WTC11 (cell line): Measurements from ENCODE around the gene PTPRU. TPM values are rescaled to one million over a fixed set of nuclear protein-coding genes. Genes with fewer than 3 reads are reported as not detected.

ENCODE experiments used
- ATAC-seq: fragments of 200-7000 bp; cut with Tn5 transposase; 2 replicates; pipeline ENCODE4 v1.10.0; 2021; ENCODE audit warnings: mild to moderate bottlenecking, moderate library complexity
- CTCF ChIA-PET: fragments of 300-600 bp; sonication (Branson Sonifier 250); formaldehyde crosslinking; loops from one replicate; lab custom pipeline; 2021; ENCODE audit warnings: antibody characterized with exemption; lab: Charles Lee
- POLR2A ChIA-PET: fragments of 350-600 bp; sonication (Branson Sonifier 250); formaldehyde crosslinking; loops from one replicate; lab custom pipeline; 2021; ENCODE audit warnings: antibody characterized with exemption; lab: Charles Lee
- DNase-seq: peaks from one replicate; pipeline ENCODE4 v3.0.0; 2021; ENCODE audit warnings: low spot score
- H3K27ac Mint-ChIP-seq: 2 replicates; pipeline ENCODE4 v1.8.0; 2021; ENCODE audit warnings: mixed read lengths
- H3K27me3 Mint-ChIP-seq: 2 replicates; pipeline ENCODE4 v1.8.0; 2021; ENCODE audit warnings: low read depth, mild to moderate bottlenecking, moderate library complexity, mixed read lengths
- H3K36me3 Mint-ChIP-seq: 2 replicates; pipeline ENCODE4 v1.8.0; 2021; ENCODE audit warnings: mixed read lengths
- H3K4me1 Mint-ChIP-seq: 2 replicates; pipeline ENCODE4 v1.8.0; 2022; ENCODE audit warnings: mixed read lengths
- H3K4me3 Mint-ChIP-seq: 2 replicates; pipeline ENCODE4 v1.8.0; 2021; ENCODE audit warnings: mild to moderate bottlenecking, moderate library complexity, mixed read lengths
- H3K9me3 Mint-ChIP-seq: 2 replicates; pipeline ENCODE4 v1.8.0; 2021; ENCODE audit warnings: mixed read lengths
- CBFB ChIP-seq: sonication (generic); formaldehyde crosslinking; IDR thresholded peaks from 2 replicates; pipeline ENCODE4 v1.8.1; 2022; ENCODE audit warnings: mild to moderate bottlenecking, low read depth, missing genetic modification reagents
- CREM ChIP-seq: sonication (generic); formaldehyde crosslinking; IDR thresholded peaks from 2 replicates; pipeline ENCODE4 v1.8.1; 2022; ENCODE audit warnings: mild to moderate bottlenecking, missing genetic modification reagents, moderate library complexity
- EMX1 ChIP-seq: fragments of 250-450 bp; sonication (Bioruptor Pico); IDR thresholded peaks from 2 replicates; pipeline ENCODE4 v1.8.0; 2021; ENCODE audit warnings: mild to moderate bottlenecking
- GRHL2 ChIP-seq: fragments of 250-450 bp; sonication (Bioruptor Pico); IDR thresholded peaks from 2 replicates; pipeline ENCODE4 v1.8.0; 2022; ENCODE audit warnings: mild to moderate bottlenecking, moderate library complexity; ENCODE audit not compliant: insufficient replicate concordance, severe bottlenecking
- GTF2I ChIP-seq: fragments of 250-450 bp; sonication (Bioruptor Pico); conservative IDR thresholded peaks from 2 replicates; pipeline ENCODE4 v1.4.0; 2021; ENCODE audit warnings: mild to moderate bottlenecking
- JUN ChIP-seq: sonication (generic); formaldehyde crosslinking; IDR thresholded peaks from 2 replicates; pipeline ENCODE4 v1.8.0; 2023; ENCODE audit warnings: mild to moderate bottlenecking, missing genetic modification reagents
- MYBL2 ChIP-seq: sonication (generic); formaldehyde crosslinking; IDR thresholded peaks from 2 replicates; pipeline ENCODE4 v1.8.1; 2023; ENCODE audit warnings: mild to moderate bottlenecking, moderate library complexity, missing genetic modification reagents
- NFATC4 ChIP-seq: fragments of 250-450 bp; sonication (Bioruptor Pico); IDR thresholded peaks from 2 replicates; pipeline ENCODE4 v1.9.0; 2021; ENCODE audit warnings: mild to moderate bottlenecking
- NFYB ChIP-seq: sonication (generic); formaldehyde crosslinking; conservative IDR thresholded peaks from 2 replicates; pipeline ENCODE4 v1.8.0; 2022; ENCODE audit warnings: low read depth, missing genetic modification reagents
- NR3C1 ChIP-seq: sonication (generic); formaldehyde crosslinking; conservative IDR thresholded peaks from 2 replicates; pipeline ENCODE4 v1.8.1; 2023; ENCODE audit warnings: low read depth, mild to moderate bottlenecking, missing genetic modification reagents
- ZNF121 ChIP-seq: sonication (generic); formaldehyde crosslinking; IDR thresholded peaks from 2 replicates; pipeline ENCODE4 v1.8.0; 2023; ENCODE audit warnings: missing genetic modification reagents
- ZNF138 ChIP-seq: sonication (generic); formaldehyde crosslinking; conservative IDR thresholded peaks from 2 replicates; pipeline ENCODE4 v1.8.1; 2022; ENCODE audit warnings: mild to moderate bottlenecking, moderate library complexity, missing genetic modification reagents
- ZNF219 ChIP-seq: sonication (generic); formaldehyde crosslinking; IDR thresholded peaks from 2 replicates; pipeline ENCODE4 v1.8.0; 2023; ENCODE audit warnings: missing genetic modification reagents, mild to moderate bottlenecking, borderline replicate concordance
- ZNF263 ChIP-seq: sonication (generic); formaldehyde crosslinking; IDR thresholded peaks from 2 replicates; pipeline ENCODE4 v1.8.1; 2022; ENCODE audit warnings: low read depth, mild to moderate bottlenecking, moderate library complexity, missing genetic modification reagents
- ZNF423 ChIP-seq: fragments of 250-450 bp; sonication (Bioruptor Pico); IDR thresholded peaks from 2 replicates; pipeline ENCODE4 v2.1.2; 2022; ENCODE audit warnings: mild to moderate bottlenecking, moderate library complexity
- total RNA-seq: library from RNA; stranded (reverse); gene quantifications from 3 replicates; pipeline ENCODE4 v1.2.3, GENCODE V29; 2021
- TF ChIP-seq, protein P1 (sequence below): sonication (generic); formaldehyde crosslinking; IDR thresholded peaks from 2 replicates; pipeline ENCODE4 v1.8.1; 2023; ENCODE audit warnings: mild to moderate bottlenecking, missing genetic modification reagents, borderline replicate concordance
- TF ChIP-seq, protein P2 (sequence below): sonication (generic); formaldehyde crosslinking; IDR thresholded peaks from 2 replicates; pipeline ENCODE4 v1.8.1; 2023; ENCODE audit warnings: mild to moderate bottlenecking, missing genetic modification reagents
- TF ChIP-seq, protein P3 (sequence below): sonication (generic); formaldehyde crosslinking; IDR thresholded peaks from 2 replicates; pipeline ENCODE4 v1.8.0; 2022; ENCODE audit warnings: missing genetic modification reagents
- TF ChIP-seq, protein P4 (sequence below): sonication (generic); formaldehyde crosslinking; IDR thresholded peaks from 2 replicates; pipeline ENCODE4 v1.8.1; 2023; ENCODE audit warnings: mild to moderate bottlenecking, missing genetic modification reagents, moderate library complexity

PTPRU gene
- total RNA-seq, 1 experiment from 2014 or later = 75.4 TPM

- ChIA-PET POLR2A (no interaction called here), CTCF (interaction anchor here (1.0 to 5.1 kb wide), 5 partner anchors 10 to 74 kb away, joined by 3 to 50 read pairs (median 7); no protein-coding TSS in a partner anchor)
- Mint-ChIP-seq H3K9me3 (peaks cover 4% of the 10 kb centered on the region), H3K36me3 (no peaks in the 10 kb centered on the region), H3K4me3 (no peak overlapping the region), H3K4me1 (peaks cover 33% of the 10 kb centered on the region), H3K27me3 (peaks cover 5% of the 10 kb centered on the region; the same call in 1 of the 2 replicates), H3K27ac (no peak overlapping the region)
- 0 out of 2 replicates have a peak, but pooled peaks have one; percentile 15 for ATAC-seq
- no peak for DNase-seq
- no peak for TF ChIP-seq NFATC4 (CRISPR knock-in tag)
- TF ChIP-seq ZNF138 (CRISPR knock-in tag) = no peak
- TF ChIP-seq CBFB (CRISPR knock-in tag) = no peak
- no peak for TF ChIP-seq GRHL2 (CRISPR knock-in tag)
- TF ChIP-seq JUN = no peak
- TF ChIP-seq GTF2I (CRISPR knock-in tag) = no peak
- no peak for TF ChIP-seq NFYB (CRISPR knock-in tag)
- no peak for TF ChIP-seq CREM (CRISPR knock-in tag)
- TF ChIP-seq, protein P1, sequence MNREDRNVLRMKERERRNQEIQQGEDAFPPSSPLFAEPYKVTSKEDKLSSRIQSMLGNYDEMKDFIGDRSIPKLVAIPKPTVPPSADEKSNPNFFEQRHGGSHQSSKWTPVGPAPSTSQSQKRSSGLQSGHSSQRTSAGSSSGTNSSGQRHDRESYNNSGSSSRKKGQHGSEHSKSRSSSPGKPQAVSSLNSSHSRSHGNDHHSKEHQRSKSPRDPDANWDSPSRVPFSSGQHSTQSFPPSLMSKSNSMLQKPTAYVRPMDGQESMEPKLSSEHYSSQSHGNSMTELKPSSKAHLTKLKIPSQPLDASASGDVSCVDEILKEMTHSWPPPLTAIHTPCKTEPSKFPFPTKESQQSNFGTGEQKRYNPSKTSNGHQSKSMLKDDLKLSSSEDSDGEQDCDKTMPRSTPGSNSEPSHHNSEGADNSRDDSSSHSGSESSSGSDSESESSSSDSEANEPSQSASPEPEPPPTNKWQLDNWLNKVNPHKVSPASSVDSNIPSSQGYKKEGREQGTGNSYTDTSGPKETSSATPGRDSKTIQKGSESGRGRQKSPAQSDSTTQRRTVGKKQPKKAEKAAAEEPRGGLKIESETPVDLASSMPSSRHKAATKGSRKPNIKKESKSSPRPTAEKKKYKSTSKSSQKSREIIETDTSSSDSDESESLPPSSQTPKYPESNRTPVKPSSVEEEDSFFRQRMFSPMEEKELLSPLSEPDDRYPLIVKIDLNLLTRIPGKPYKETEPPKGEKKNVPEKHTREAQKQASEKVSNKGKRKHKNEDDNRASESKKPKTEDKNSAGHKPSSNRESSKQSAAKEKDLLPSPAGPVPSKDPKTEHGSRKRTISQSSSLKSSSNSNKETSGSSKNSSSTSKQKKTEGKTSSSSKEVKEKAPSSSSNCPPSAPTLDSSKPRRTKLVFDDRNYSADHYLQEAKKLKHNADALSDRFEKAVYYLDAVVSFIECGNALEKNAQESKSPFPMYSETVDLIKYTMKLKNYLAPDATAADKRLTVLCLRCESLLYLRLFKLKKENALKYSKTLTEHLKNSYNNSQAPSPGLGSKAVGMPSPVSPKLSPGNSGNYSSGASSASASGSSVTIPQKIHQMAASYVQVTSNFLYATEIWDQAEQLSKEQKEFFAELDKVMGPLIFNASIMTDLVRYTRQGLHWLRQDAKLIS = no peak
- no peak for TF ChIP-seq ZNF219
- no peak for TF ChIP-seq MYBL2 (CRISPR knock-in tag)
- TF ChIP-seq, protein P2, sequence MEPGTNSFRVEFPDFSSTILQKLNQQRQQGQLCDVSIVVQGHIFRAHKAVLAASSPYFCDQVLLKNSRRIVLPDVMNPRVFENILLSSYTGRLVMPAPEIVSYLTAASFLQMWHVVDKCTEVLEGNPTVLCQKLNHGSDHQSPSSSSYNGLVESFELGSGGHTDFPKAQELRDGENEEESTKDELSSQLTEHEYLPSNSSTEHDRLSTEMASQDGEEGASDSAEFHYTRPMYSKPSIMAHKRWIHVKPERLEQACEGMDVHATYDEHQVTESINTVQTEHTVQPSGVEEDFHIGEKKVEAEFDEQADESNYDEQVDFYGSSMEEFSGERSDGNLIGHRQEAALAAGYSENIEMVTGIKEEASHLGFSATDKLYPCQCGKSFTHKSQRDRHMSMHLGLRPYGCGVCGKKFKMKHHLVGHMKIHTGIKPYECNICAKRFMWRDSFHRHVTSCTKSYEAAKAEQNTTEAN (CRISPR knock-in tag) = no peak
Measured at GRCh38 chr1:29341936-29342335, 105.6 kb downstream of the PTPRU start.

DNA sequence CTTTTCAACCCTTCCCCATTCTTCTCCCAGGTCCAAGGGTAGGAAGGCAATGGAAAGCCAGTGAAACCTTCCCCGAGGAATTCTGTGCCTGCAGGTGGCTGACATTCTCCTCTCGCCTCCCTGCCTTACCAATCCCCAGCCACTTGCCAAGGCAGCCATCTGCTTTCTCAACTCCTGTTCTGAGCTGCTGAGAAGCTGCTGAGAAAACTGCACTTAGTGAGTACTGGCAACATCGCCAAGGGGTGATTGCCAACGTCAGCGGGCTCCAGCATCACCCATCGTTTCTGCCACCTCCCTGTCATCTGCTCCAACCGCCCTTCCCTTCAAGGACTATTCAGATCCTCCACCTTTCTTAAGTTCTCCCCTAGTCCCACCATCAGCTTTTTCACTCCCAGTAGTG, 106.0 kb downstream of the PTPRU start:
- Mint-ChIP-seq H3K27ac (0 out of 2 replicates have a peak overlapping the region, but pooled peaks have one; percentile 14), H3K4me1 (peaks cover 33% of the 10 kb centered on the region), H3K4me3 (no peak overlapping the region), H3K9me3 (peaks cover 4% of the 10 kb centered on the region), H3K36me3 (no peaks in the 10 kb centered on the region), H3K27me3 (peaks cover 3% of the 10 kb centered on the region; the same call in 1 of the 2 replicates)
- no peak for ATAC-seq
- DNase-seq = no peak
- TF ChIP-seq, protein P3, sequence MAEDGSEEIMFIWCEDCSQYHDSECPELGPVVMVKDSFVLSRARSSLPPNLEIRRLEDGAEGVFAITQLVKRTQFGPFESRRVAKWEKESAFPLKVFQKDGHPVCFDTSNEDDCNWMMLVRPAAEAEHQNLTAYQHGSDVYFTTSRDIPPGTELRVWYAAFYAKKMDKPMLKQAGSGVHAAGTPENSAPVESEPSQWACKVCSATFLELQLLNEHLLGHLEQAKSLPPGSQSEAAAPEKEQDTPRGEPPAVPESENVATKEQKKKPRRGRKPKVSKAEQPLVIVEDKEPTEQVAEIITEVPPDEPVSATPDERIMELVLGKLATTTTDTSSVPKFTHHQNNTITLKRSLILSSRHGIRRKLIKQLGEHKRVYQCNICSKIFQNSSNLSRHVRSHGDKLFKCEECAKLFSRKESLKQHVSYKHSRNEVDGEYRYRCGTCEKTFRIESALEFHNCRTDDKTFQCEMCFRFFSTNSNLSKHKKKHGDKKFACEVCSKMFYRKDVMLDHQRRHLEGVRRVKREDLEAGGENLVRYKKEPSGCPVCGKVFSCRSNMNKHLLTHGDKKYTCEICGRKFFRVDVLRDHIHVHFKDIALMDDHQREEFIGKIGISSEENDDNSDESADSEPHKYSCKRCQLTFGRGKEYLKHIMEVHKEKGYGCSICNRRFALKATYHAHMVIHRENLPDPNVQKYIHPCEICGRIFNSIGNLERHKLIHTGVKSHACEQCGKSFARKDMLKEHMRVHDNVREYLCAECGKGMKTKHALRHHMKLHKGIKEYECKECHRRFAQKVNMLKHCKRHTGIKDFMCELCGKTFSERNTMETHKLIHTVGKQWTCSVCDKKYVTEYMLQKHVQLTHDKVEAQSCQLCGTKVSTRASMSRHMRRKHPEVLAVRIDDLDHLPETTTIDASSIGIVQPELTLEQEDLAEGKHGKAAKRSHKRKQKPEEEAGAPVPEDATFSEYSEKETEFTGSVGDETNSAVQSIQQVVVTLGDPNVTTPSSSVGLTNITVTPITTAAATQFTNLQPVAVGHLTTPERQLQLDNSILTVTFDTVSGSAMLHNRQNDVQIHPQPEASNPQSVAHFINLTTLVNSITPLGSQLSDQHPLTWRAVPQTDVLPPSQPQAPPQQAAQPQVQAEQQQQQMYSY = no peak
- TF ChIP-seq, protein P4, sequence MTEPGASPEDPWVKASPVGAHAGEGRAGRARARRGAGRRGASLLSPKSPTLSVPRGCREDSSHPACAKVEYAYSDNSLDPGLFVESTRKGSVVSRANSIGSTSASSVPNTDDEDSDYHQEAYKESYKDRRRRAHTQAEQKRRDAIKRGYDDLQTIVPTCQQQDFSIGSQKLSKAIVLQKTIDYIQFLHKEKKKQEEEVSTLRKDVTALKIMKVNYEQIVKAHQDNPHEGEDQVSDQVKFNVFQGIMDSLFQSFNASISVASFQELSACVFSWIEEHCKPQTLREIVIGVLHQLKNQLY (CRISPR knock-in tag) = no peak
- TF ChIP-seq ZNF121 (CRISPR knock-in tag) (no peak), EMX1 (CRISPR knock-in tag) (no peak), NR3C1 (CRISPR knock-in tag) (no peak), ZNF263 (CRISPR knock-in tag) (no peak), ZNF423 (CRISPR knock-in tag) (no peak)
- TF ChIP-seq, protein P2 (CRISPR knock-in tag) = no peak
- ChIA-PET POLR2A (no interaction called here), CTCF (interaction anchor here (1.0 to 5.1 kb wide), 5 partner anchors 11 to 73 kb away, joined by 3 to 50 read pairs (median 3); no protein-coding TSS in a partner anchor)
